ENCODE data around the gene OXCT2.

DNA sequence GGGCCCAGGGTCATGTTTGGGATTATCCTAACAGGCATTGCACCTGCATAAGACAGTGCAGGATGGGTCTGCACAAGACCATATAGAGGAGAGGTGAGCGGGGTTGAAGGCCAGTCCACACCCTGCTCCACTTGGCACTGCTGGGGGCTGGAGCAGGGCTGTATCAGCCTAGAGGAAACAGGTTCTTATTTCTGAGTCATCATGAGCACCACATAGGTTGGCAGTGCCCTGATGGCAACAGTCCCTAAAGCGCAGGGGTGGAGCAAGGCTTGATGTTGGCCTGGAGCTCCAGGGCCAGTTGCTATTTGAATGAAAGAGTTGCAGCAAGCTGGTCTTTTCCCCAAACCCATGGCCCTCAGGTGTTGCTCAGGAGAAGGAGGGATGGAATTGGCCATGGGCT lies 47.3 kb upstream of the OXCT2 start:
- TF ChIP-seq, protein P1, sequence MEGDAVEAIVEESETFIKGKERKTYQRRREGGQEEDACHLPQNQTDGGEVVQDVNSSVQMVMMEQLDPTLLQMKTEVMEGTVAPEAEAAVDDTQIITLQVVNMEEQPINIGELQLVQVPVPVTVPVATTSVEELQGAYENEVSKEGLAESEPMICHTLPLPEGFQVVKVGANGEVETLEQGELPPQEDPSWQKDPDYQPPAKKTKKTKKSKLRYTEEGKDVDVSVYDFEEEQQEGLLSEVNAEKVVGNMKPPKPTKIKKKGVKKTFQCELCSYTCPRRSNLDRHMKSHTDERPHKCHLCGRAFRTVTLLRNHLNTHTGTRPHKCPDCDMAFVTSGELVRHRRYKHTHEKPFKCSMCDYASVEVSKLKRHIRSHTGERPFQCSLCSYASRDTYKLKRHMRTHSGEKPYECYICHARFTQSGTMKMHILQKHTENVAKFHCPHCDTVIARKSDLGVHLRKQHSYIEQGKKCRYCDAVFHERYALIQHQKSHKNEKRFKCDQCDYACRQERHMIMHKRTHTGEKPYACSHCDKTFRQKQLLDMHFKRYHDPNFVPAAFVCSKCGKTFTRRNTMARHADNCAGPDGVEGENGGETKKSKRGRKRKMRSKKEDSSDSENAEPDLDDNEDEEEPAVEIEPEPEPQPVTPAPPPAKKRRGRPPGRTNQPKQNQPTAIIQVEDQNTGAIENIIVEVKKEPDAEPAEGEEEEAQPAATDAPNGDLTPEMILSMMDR (IDR thresholded peaks at IDR 0.05): no peak
- TF ChIP-seq EZH2 (IDR thresholded peaks at IDR 0.05) (no peak), EZH2phosphoT487 (IDR thresholded peaks at IDR 0.05) (no peak)

Measured in neural progenitor cell (in vitro differentiated cells).